ENCODE results near the gene MKI67.
"Not testable (repeated sequence)": the region's sequence is repeated elsewhere in the genome, so short reads cannot be mapped to it uniquely, and the experiment has no call there.

MKI67 gene

GRCh38 chr10:128149267-128150014 lies 23.2 kb upstream of the MKI67 start:
- no peak for DNase-seq

GRCh38 chr10:128147669-128148068 lies 21.4 kb upstream of the MKI67 start:
- no peak for DNase-seq

- no peak for DNase-seq
Measured at GRCh38 chr10:128147064-128147463, 20.8 kb upstream of the MKI67 start.

DNA sequence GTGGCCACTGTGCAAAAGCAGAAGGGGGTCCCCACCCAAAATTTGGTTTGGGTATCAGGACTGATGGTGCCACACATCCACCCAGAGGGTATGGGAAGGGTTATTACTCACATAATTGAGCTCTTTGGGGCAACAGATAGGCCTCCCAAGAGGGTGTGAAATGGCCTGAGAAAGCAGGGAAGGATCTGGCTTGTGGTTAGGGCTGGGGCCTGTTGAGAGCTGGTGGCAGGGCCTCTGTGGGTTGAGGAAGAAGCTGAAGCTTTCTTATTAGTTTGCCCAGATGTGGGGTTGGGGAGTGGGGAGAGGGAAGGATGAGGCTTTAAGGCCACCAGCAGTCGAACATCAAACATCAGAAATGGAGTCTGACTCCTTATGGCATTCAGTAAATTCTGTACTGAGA lies 18.3 kb upstream of the MKI67 start:
- DNase-seq, result no peak

- no peak for DNase-seq
Measured at GRCh38 chr10:128143531-128143930, 17.3 kb upstream of the MKI67 start.

GRCh38 chr10:128140425-128140824 lies 14.2 kb upstream of the MKI67 start:
- no peak for DNase-seq

GRCh38 chr10:128138429-128138828 lies 12.2 kb upstream of the MKI67 start:
- DNase-seq, result not testable (repeated sequence)

DNA sequence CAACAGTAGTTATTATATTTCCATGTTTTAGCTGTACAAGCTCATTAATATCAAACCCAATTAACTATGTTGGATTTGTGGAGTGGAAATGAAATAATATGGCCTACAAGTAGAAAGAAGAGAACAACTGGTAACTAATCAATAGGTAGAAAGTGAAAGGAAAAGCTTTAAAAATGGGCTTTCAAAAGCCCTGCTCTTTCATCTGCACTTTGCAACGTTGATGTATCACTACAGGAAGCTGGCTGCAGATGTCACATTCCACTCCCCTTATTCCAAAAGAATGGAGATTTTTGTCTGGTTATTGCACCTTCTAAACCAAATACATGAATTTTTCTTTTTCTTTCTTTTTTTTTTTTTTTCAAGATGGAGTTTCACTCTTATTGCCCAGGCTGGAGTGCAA lies 11.7 kb upstream of the MKI67 start:
- DNase-seq, result no peak

DNA sequence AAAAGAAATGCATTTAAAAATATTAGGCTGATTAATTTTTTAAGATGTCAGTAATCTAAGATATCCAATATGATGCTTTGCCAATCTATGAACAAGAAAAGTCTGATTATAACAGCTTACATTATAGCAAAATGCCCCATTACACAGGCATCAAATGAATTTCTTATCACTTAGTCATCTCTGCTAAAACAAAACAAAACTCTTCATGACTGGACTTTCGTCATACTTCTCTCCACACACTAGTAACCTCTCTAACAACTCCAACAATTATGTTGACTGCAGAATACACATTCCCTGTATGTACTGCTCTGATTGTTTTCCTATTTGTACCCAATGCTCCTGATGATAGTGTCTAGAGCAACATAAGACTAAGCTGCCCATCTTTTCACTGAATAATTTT lies 3.8 kb upstream of the MKI67 start:
- DNase-seq, result no peak

GRCh38 chr10:128128582-128128981 lies 2.4 kb upstream of the MKI67 start:
- no peak for DNase-seq

DNA sequence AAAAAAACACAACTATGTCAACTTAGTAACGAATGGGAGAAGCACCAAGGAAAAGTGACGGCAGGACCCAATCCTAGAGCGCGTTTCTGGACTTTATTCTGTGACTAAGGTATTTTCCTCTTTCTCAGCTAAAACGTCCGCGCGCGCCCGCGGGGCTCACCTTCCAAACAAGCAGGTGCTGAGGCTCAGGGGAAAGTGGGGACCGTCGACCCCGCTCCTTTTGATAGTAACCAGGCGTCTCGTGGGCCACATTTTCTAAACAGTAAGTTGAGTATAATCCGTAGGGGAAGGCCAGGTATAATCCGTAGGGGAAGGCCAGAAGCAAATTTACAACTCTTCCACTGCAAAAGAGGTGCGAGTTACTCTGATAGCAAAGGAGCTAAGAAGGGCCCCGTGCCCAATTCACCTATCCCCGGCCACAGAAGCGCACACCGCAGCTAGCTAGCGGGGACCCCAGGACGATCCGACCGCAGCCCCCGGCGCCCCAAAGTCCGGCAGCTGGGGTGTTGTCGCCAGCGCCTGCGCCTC lies 743 bp downstream of the MKI67 start:
- no peak for DNase-seq

- no peak for DNase-seq
Measured at GRCh38 chr10:128124813-128125403, 1.3 kb downstream of the MKI67 start.

DNA sequence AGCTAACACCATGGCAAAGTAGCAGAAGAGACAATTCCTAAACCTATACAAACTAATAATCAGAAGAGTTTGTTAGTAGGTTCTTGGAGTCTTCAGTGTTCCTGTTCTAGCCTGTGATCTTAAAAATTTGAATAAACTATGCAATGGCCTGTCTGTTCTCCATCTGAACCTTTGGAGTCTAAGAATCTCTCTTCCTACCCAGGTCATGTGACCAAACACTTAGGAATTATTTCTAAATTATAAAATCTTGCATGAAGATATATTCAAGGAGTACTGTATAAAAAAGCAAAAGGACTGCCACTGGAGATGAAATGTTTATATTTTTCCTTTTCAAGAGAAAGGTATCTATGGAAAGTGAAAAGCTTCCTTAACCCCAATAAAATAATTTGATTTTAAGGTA lies 2.4 kb downstream of the MKI67 start:
- DNase-seq, result no peak

DNA sequence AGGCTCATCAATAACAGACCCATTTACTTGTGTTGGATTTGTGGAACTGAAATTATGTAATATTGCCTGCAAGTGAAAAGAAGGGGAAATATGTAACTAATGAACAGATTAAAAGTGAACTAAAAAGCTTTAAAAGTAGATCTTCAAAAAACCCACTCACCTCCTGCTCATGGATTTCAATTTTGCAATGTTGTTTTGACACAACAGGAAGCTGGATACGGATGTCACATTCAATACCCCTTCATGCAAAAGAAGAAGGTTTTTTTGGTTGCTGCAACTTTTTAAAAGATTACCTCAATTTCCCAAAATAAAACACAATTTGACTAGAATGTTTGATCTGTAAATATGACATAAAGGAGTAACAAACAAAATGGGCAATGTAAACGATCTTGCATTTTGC lies 3.3 kb downstream of the MKI67 start:
- no peak for DNase-seq

DNA sequence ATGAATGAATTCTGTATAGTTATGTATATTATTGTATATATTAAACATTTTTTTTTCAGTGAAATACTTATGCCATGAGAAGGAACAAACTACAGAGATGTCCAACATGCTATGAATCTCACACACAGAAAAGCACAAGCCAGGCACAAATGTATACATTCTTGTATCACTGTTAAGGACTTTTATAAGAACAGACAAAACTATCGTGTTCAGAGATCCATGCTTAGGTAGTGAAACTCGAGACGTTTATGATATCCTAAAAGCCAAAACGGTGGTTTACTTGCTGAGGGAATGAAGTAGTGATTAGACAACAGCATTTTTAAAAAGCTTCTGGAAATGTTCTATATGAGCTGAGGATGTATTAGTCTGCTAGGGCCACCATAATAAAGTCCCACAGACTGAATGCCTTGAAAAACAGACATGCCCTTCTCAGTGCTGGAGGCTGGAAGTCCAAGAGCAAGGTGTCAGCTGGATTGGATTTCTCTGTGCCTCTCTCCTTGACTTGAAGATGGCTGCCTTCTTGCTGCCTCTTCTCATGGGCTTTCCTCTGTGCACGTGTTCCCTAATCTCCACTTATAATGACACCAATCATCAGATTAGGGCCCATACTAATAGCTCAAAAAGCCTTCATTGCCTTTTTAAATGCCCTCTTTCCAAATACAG lies 4.3 kb downstream of the MKI67 start:
- no peak for DNase-seq

DNA sequence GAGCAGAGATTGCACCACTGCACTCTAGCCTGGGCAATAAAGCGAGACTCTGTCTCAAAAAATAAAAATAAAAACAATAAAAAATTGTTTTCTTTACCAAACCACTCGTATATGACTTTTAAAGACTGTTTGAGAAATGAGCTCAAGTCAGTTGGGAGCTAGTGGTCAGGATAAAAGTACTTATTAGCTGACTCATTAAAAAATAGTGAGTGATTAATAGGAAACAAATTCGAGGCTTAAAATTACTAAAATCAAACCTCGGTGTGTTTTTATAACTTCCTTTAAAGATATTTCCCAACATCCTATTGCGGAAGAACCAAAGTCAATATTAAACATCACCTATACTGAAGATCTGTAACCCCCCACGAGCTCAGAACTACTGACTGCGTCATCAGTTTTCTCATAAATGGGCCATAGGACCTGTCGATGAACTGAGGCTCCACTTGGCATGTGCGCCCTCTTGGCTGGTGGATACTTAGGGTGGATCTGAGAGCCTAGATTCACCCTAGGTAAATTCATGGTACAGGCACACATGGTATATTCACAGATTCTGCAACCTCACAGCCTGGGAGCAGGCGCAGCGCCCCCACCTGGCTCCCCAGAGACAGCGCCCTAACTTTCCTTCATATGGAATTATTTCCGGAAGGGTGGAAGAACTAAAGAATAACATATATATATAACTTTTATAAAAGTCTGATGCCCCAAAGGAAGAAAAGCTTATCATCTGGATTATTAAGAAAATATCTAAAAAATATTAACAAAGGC lies 9.2 kb downstream of the MKI67 start:
- DNase-seq, result no peak

DNA sequence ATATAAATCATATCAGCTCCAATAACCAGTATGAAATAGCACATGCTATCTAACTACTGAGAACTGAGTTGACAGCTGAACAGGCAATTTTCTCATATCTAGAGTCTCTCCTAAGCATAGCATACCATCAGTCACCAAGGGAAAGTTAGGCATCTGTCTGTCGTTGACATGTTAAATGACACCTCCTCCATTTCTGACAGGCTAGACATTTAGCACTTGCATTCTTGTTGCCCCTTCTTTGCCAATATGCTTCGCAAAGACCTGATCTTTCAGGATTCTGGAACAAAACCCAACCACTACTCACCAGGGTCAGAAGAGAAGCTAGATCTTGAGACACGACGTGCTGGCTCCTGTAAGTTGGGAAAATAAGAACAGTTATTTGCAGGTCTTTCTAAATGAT lies 10.0 kb downstream of the MKI67 start:
- no peak for DNase-seq

GRCh38 chr10:128115356-128115755 lies 10.9 kb downstream of the MKI67 start:
- no peak for DNase-seq

- DNase-seq, result no peak
Measured at GRCh38 chr10:128114901-128115300, 11.3 kb downstream of the MKI67 start.

DNA sequence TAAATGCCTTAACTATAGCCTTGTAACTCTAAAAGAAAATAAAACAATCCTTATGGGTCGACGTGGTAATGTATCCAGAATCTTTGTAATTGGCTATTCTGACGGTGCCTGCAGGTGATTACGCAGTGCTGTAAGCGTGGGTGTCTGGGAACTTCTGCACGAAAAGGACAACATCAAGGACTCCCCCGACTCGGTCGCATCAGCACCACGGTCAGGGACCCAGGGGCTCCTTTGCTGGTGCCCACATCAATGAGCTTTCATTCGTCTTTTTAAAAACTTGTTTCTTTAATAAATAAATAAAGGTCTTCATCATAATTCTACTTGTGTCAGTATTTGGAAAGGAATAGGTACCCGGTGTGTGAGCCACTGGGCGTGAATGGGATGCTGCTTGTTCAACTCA lies 13.2 kb downstream of the MKI67 start:
- no peak for DNase-seq

DNA sequence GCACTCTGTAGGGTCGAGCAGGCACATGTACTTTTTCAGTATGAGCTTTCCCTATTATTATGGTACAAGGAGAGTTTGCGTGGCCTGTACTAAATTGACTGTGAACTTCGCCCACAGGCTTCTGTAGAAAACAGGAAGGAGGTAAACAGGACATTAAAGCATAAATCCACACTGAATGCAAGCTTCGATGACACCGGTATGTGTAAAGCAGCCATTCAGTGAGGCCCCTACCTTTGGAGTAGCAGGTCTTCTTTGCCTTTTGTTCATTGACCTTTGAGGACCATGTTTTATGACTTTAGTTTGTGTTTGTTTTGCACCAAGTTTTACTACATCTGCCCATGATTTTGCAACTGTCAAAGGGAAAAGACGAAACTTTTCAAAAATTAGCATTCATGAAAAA lies 14.5 kb downstream of the MKI67 start:
- DNase-seq, result no peak

GRCh38 chr10:128110339-128110738 lies 15.9 kb downstream of the MKI67 start:
- no peak for DNase-seq
